Erythroblast (primary cell): ENCODE data around the gene LONP1.

ENCODE experiments used
- GATA1 ChIP-seq: IDR thresholded peaks from 2 replicates; pipeline ENCODE4 v1.6.1; 2011; ENCODE audit warnings: low read depth, mild to moderate bottlenecking, control low read depth, low read length, moderate library complexity
- POLR2A ChIP-seq: IDR thresholded peaks from 2 replicates; pipeline ENCODE4 v1.6.1; 2011; ENCODE audit warnings: mild to moderate bottlenecking, low read length

- TF ChIP-seq POLR2A (peak; percentile 69), GATA1 (no peak)
Observed at GRCh38 chr19:5680084-5680436, 39.9 kb downstream of the LONP1 start.
